Ishikawa (cell line): ENCODE results near the gene EMSY.

Experiments used
- CREB1 ChIP-seq: IDR thresholded peaks from 2 replicates; pipeline ENCODE4 v1.6.1; 2012; ENCODE audit warnings: low read depth
- MAX ChIP-seq: IDR thresholded peaks from 2 replicates; pipeline ENCODE4 v1.6.1; 2012
- REST ChIP-seq: IDR thresholded peaks from 2 replicates; pipeline ENCODE4 v1.6.1; 2012; ENCODE audit warnings: low read depth, mild to moderate bottlenecking
- TAF1 ChIP-seq: IDR thresholded peaks from 2 replicates; pipeline ENCODE4 v1.6.1; 2012; ENCODE audit warnings: low read depth, mild to moderate bottlenecking
- TEAD4 ChIP-seq: IDR thresholded peaks from 2 replicates; pipeline ENCODE4 v1.6.1; 2012
- YY1 ChIP-seq: IDR thresholded peaks from 2 replicates; pipeline ENCODE4 v1.6.1; 2012; ENCODE audit warnings: low read depth
- ZBTB7A ChIP-seq: IDR thresholded peaks from 2 replicates; pipeline ENCODE4 v1.6.1; 2012; ENCODE audit warnings: low read depth

GRCh38 chr11:76566811-76567210 is 122.0 kb downstream of the EMSY start:
- TF ChIP-seq REST (no peak), MAX (no peak), YY1 (no peak), TAF1 (no peak), TEAD4 (no peak), ZBTB7A (no peak), CREB1 (no peak)
